CD4-positive, alpha-beta T cell (primary cell): Measurements from ENCODE around the gene CRLF1. TPM values are rescaled to one million over a fixed set of nuclear protein-coding genes. Genes with fewer than 3 reads are reported as not detected.

Source experiments
- ATAC-seq: fragments of 200-7000 bp; cut with Tn5 transposase; one replicate; pipeline ENCODE4 v1.10.0; 2022; ENCODE audit warnings: mild to moderate bottlenecking; ENCODE audit not compliant: poor library complexity
- CTCF ChIA-PET: fragments of 350-600 bp; sonication (Branson Sonifier 250); formaldehyde crosslinking; loops from one replicate; lab custom pipeline; 2021; ENCODE audit warnings: antibody characterized with exemption, inconsistent platforms; lab: Charles Lee
- POLR2A ChIA-PET: fragments of 350-600 bp; sonication (Branson Sonifier 250); formaldehyde crosslinking; loops from one replicate; lab custom pipeline; 2021; ENCODE audit warnings: antibody characterized with exemption, inconsistent platforms; lab: Charles Lee
- DNase-seq, 14 experiments: peaks; one replicate each; pipeline ENCODE4 v3.0.0-alpha.2; 2013 to 2020; ENCODE audit warnings: mixed read lengths in 2 of 14
- H3K27ac ChIP-seq, 2 donors: one replicate each; pipeline versions ENCODE4 v1.5.1 to v1.7.0; 2013; ENCODE audit warnings: low read length in 2 of 2, low read depth in 1 of 2, mild to moderate bottlenecking in 1 of 2
- H3K27me3 ChIP-seq, 2 experiments: 1 replicate in 1 of 2; 2 replicates in 1 of 2; pipeline versions ENCODE4 v1.6.1 to v1.7.0; 2013; ENCODE audit warnings: low read length in 2 of 2, control low read depth in 1 of 2, mild to moderate bottlenecking in 1 of 2, moderate library complexity in 1 of 2; ENCODE audit not compliant: insufficient read depth in 2 of 2, control insufficient read depth in 1 of 2
- H3K36me3 ChIP-seq: one replicate; pipeline ENCODE4 v1.6.1; 2013; ENCODE audit warnings: low read length, control low read depth; ENCODE audit not compliant: insufficient read depth
- H3K4me1 ChIP-seq: one replicate; pipeline ENCODE4 v1.6.1; 2013; ENCODE audit warnings: low read length, control low read depth; ENCODE audit not compliant: insufficient read depth
- H3K4me3 ChIP-seq: one replicate; pipeline ENCODE4 v1.5.1; 2013; ENCODE audit warnings: mild to moderate bottlenecking, low read length, moderate library complexity
- H3K9me3 ChIP-seq, 2 experiments: 1 replicate in 1 of 2; 2 replicates in 1 of 2; pipeline versions ENCODE4 v1.6.1 to v1.7.0; 2013; ENCODE audit warnings: low read length in 2 of 2, mild to moderate bottlenecking in 2 of 2, control low read depth in 1 of 2, moderate library complexity in 1 of 2; ENCODE audit not compliant: control insufficient read depth in 1 of 2, insufficient read depth in 1 of 2
- H3K27ac Mint-ChIP-seq: one replicate; pipeline ENCODE4 v1.8.0; 2020; ENCODE audit warnings: mixed read lengths
- H3K27me3 Mint-ChIP-seq: one replicate; pipeline ENCODE4 v1.8.0; 2021; ENCODE audit warnings: mixed read lengths
- H3K36me3 Mint-ChIP-seq: one replicate; pipeline ENCODE4 v1.8.0; 2021; ENCODE audit warnings: low read depth, mixed read lengths
- H3K4me1 Mint-ChIP-seq: one replicate; pipeline ENCODE4 v1.8.0; 2021; ENCODE audit warnings: low read depth, mixed read lengths
- H3K4me3 Mint-ChIP-seq: one replicate; pipeline ENCODE4 v1.8.0; 2020; ENCODE audit warnings: mild to moderate bottlenecking, mixed read lengths
- H3K9me3 Mint-ChIP-seq: one replicate; pipeline ENCODE4 v1.8.0; 2020; ENCODE audit warnings: mixed read lengths
- CTCF ChIP-seq: fragments of 200-600 bp; IDR thresholded peaks from one replicate; pipeline ENCODE4 v1.8.0; 2022; ENCODE audit warnings: antibody characterized with exemption, mild to moderate bottlenecking
- intact Hi-C, 2 experiments: fragments of 100-400 bp; cut with DNase I in 1 of 2; cut with micrococcal nuclease in 1 of 2; formaldehyde crosslinking; loops; one replicate each; pipeline versions ENCODE4 v1.15.1 to v1.9.0; 2023 to 2025; cut with DNase I, micrococcal nuclease
- total RNA-seq, 174 experiments: library from RNA in 2 of 174; stranded (reverse) in 2 of 174; gene quantifications; one replicate each; pipeline ENCODE4 v1.2.3 and lab custom pipeline; 2021 to 2026

CRLF1 gene
- total RNA-seq, 2 experiments from 2014 or later: not detected

- intact Hi-C loops: no loop called here
Observed at GRCh38 chr19:18617562-18617961, 11.0 kb upstream of the CRLF1 start.

DNA sequence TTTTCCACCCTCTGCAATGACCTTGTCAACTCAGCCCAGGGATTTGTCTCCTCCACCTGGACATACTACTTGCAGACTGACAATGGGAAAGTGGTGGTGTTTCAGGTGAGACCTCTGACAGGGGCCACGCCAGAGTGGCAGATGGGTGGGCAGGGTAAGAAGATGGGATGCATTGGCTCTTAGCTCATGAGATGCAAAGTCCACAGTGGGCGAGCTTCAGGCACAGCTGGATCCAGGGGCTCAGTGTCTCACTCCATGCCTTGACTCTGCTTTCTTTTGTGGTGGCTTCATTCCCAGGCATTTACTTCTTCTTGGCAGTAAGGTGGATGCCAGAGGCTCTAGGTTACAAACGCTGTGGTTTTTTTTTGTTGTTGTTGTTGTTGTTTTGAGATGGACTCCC lies 9.4 kb upstream of the CRLF1 start:
- Mint-ChIP-seq H3K36me3 (no peaks in the 10 kb centered on the region), H3K4me1 (peaks cover 20% of the 10 kb centered on the region), H3K27me3 (peaks cover 72% of the 10 kb centered on the region), H3K9me3 (no peaks in the 10 kb centered on the region), H3K4me3 (no peak overlapping the region), H3K27ac (no peak overlapping the region)
- ATAC-seq: no peak
- no peak for DNase-seq
- intact Hi-C loops: no loop called here
- peaks cover 0 to 6% of the 10 kb centered on the region in 2 experiments for H3K9me3 ChIP-seq
- CTCF ChIA-PET: no interaction called here
- H3K4me1 ChIP-seq: peaks cover 22% of the 10 kb centered on the region
- POLR2A ChIA-PET: no interaction called here
- H3K36me3 ChIP-seq: no peaks in the 10 kb centered on the region
- TF ChIP-seq CTCF: no peak
- H3K4me3 ChIP-seq: no peak overlapping the region
- no peak overlapping the region for H3K27ac ChIP-seq
- peaks cover 35 to 54% of the 10 kb centered on the region in 2 experiments for H3K27me3 ChIP-seq

More at GRCh38 chr19:18617562-18617961, 11.0 kb upstream of the CRLF1 start:
- Histone ChIP-seq H3K27me3 (peaks cover 23 to 41% of the 10 kb centered on the region in 2 experiments), H3K4me1 (peaks cover 7% of the 10 kb centered on the region), H3K27ac (no peak overlapping the region), H3K36me3 (no peaks in the 10 kb centered on the region), H3K4me3 (no peak overlapping the region), H3K9me3 (no peaks in the 10 kb centered on the region)
- no peak for TF ChIP-seq CTCF
- H3K27me3 Mint-ChIP-seq: peaks cover 60% of the 10 kb centered on the region
- POLR2A ChIA-PET: no interaction called here
- no peak overlapping the region for H3K4me3 Mint-ChIP-seq
- CTCF ChIA-PET: no interaction called here
- DNase-seq (no peak), ATAC-seq (no peak)
- no peaks in the 10 kb centered on the region for H3K36me3 Mint-ChIP-seq
- no peaks in the 10 kb centered on the region for H3K9me3 Mint-ChIP-seq
- no peak overlapping the region for H3K27ac Mint-ChIP-seq
- H3K4me1 Mint-ChIP-seq: peaks cover 9% of the 10 kb centered on the region

DNA sequence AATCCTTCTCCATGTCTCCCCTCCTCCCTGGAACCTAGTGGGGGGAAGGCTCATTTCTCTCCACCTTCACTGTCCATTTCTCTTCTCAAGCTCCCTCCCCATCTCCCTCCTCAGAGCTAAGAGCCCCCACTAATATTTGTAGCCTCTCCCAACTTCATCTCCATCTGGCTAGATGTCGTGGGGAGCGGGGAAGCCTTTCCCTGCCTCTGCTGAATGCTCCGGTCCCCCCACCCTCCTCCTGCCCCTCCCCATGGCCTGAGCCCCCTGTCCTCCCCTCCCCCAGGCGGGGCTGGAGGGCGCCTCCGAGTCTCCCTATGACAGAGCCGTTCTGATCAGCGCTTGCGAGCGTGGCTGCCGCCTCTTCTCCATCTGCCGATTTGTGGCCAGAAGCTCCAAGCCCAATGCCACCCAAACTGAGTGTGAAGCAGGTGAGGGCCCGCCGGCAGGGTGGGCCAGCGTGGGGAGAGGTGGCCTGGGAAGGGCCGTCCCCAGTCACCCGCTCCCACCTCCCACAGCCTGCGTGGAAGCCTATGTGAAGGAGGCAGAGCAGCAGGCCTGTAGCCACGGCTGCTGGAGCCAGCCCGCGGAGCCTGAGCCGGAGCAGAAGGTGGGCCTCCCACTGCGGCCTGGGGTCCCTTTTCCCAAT lies 7.1 kb upstream of the CRLF1 start:
- intact Hi-C loops: no loop called here
- H3K27ac ChIP-seq: no peak overlapping the region
- H3K9me3 ChIP-seq: peaks cover 0 to 15% of the 10 kb centered on the region in 2 experiments
- H3K27me3 ChIP-seq: peaks cover 57 to 76% of the 10 kb centered on the region in 2 experiments
- Mint-ChIP-seq H3K36me3 (no peaks in the 10 kb centered on the region), H3K4me3 (peak overlapping the region; percentile 75), H3K9me3 (no peaks in the 10 kb centered on the region), H3K4me1 (peaks cover 22% of the 10 kb centered on the region), H3K27me3 (peaks cover 89% of the 10 kb centered on the region), H3K27ac (no peak overlapping the region)
- ChIA-PET CTCF (no interaction called here), POLR2A (interaction anchor here (0.6 kb wide), 1 partner anchor 526 kb away, joined by 4 read pairs; no protein-coding TSS in a partner anchor)
- no peaks in the 10 kb centered on the region for H3K36me3 ChIP-seq
- peaks cover 29% of the 10 kb centered on the region for H3K4me1 ChIP-seq
- no peak for ATAC-seq
- DNase-seq: no peak
- no peak overlapping the region for H3K4me3 ChIP-seq
- TF ChIP-seq CTCF: no peak
